Limb (tissue), 2 donors: ENCODE measurements around the gene WFIKKN1.

Experiments
- DNase-seq, 2 donors: peaks; one replicate each; pipeline ENCODE4 v3.0.0-alpha.2; 2016; ENCODE audit errors: extremely low spot score in 2 of 2

The WFIKKN1 gene

GRCh38 chr16:683396-684070 is 52.7 kb downstream of the WFIKKN1 start:
- no peak for DNase-seq
